ENCODE measurements around the gene HMHB1. TPM values are rescaled to one million over a fixed set of nuclear protein-coding genes. Genes with fewer than 3 reads are reported as not detected.

The HMHB1 gene
- not detected in 2 replicates for total RNA-seq (2014; rRNA removed; shearing (Covaris generic))
- polyA plus RNA-seq (2015; cell fraction: cytosol; rRNA removed), result not detected in 2 replicates
- polyA plus RNA-seq (2015; cell fraction: nucleus; rRNA removed), result not detected in 2 replicates

DNA sequence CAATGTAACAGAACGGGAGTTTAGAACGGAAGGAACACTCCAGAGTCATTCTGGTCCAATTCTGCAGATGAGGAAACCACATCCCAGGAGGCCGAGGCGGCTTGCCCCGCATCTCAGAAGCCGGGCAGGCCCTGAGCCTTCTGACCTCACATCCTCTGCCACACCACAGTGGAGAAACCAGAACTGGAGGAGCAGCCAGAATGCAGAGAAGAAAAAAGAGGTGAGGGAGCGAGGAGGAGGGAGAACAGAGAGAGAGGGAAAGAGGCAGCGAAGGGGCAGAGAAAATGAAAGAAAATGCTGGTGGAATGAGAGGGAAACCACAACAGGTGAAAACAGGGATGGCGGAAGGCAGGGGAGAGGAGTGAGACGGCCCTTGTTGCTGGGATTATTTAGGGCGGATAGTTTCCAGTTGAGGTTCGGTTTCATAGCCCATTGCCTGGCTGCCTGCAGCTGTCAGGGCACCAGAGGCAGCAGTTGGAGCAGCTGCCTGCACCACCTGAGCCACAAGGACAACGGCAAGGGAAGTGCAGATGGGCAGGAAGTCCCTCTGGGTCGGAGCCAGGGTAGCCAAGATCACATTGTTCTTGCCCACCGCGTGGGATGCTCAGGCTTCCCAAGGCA is at the start of gene HMHB1:
Gene HMHB1 (plus strand): TSS at position 77 of the 621 bp plus-strand sequence.
- DNase-seq (ENCODE audit: low read depth), result no peak

DNA sequence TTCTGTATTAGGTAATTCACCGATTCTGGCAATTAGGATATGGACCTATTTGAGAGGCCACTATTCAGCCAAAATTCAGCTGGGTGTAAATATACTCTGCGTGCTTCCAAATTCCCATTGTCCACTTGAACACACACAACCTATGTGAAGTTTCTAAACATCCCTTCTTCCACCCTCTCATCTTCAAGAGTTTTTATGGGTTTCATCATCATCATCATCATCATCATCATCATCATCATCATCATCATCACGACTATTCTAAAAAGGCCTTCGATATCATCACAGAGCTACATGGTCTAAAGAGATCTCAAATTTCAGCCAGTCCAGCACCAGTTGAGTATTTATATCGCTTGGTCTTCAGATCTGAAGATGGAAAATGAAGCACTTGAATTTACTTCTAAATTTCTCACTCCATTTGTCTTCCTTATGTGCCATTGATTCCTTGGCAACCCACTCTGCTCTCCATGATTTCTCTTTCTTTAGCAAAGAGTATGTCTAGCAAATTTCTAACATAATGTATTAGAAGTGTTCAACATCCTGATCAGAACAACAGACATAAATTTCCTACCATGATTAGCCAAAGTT is 49.2 kb upstream of the HMHB1 start:
- no peak for DNase-seq (ENCODE audit: low read depth)

DNA sequence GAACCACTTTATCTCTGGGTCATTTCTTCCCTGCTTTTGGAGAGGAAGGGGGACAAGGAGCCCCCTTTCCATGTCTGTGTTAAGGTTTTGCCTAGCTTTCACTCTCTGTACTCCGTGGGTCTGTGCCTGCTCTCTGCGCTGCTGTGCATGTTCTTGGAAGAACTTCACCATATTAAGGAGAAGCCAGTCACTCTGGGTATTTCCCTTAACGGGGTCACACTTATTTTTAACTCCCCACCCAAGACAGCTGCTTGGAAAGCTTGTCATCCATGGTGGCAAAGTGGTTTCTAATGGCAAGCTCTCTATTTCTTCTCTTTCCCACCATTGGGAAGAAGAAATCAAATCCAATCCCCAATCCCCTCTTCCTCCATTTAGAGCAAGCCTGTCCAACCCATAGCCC is 44.8 kb upstream of the HMHB1 start:
- no peak for DNase-seq (ENCODE audit: low read depth)

DNA sequence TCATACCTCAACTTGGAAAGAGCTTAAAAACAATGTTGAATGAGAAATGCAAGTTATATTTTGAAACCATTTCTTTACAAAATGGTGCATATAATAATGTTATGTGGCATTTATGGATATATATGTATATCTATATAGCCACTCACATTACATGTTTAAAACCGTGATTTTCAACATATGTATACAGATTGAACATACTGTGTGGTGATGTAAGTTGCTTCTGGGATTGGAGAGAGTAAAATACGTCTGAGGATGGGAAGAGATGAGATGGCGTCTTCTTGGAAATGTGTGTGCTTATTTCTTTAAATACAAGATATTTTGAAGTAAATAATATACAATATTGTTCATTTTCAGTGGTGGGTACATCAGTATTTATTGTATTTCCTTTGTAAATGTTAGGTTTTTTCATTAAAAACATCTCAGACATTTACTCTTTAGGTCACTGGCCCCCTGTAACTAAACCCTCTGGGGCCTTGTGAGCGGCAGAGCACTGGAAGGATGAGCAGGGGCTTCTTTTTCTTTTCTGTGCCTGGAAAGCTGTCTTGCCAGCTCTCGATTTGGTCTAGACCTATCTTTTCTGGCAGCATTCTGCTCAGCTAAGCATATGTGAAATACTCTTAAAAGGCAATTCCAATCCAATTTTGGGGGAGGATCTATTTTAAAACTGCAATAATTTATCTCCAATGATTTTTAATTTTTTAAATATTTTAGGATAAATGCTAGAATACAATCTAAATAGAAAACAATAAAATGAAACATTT is 42.8 kb upstream of the HMHB1 start:
- DNase-seq (ENCODE audit: low read depth), result no peak

DNA sequence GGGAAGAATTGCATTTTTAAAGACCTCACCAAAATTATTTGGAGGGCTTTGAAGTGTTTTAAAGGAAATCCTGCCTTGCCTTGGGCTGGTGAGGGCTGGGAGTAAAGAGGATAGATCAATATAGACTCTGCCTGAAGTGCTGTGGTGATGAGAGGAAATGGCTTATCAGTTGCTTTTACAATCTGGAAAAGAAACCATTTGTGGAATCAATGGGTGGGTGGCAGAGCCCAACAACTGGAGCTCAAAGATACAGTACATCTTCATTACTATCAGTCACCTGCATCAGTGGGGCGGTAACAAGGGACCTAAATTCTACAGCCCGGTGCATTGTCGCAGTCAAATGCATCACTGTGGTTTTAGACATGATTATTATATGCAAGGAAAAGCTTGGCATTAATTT is 41.5 kb upstream of the HMHB1 start:
- no peak for DNase-seq (ENCODE audit: low read depth)

DNA sequence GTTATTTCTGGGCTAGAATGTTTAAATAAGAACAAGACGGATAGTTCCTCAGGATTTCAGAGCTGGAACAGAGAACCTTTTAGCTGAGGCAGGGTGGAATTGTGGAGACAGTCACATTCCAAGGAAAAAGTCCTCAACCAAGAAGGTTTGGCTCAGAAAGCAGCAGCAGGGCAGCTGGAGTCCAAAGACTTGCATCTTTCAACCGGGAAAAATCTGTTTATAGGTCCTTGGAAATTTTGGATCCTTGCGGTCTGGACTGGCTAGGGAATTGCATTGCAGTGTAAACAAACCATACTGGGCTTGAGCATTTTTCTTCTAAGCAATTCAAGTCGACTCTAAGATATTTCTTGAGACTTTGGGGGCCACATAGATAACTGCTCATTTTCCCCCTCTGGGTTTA is 40.8 kb upstream of the HMHB1 start:
- no peak for DNase-seq (ENCODE audit: low read depth)

DNA sequence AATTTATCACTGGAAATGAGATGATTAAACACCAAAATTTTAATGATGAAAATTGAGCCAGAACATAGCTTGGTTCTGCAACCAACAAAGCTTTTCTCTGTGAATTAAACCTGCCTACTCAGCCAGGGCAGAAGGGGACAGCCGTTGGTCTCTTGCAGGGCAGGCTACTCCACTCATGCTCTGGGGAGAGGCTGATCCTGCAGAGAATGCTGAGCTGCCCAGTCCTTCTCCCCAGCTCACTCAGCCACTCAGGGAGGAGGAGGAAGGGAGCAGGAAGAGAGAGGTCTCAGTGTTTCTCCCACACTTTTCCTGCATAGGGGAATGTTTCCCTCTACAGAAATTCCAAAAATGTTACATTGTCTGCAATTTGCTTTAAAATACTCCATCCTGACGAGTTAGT is 40.4 kb upstream of the HMHB1 start:
- DNase-seq (ENCODE audit: low read depth), result no peak

DNA sequence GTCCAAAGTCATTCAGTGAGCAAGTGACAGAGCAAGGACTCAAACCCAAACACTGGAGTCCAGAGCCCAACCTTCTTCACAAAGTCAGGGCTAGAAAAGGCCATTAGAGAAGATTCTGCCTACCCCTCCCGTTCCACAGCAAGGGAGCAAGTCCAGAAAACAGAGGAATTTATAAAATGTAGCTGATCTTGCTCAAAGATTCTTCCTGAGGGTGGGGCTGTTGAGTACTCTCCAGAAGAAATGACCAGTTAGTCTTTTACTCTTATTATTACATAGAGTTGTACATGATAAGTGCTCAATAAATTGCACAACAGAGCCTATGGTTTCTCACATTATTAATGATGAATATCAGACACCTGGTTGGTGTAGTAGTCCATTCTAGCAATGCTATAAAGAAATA is 39.3 kb upstream of the HMHB1 start:
- DNase-seq (ENCODE audit: low read depth), result no peak

DNA sequence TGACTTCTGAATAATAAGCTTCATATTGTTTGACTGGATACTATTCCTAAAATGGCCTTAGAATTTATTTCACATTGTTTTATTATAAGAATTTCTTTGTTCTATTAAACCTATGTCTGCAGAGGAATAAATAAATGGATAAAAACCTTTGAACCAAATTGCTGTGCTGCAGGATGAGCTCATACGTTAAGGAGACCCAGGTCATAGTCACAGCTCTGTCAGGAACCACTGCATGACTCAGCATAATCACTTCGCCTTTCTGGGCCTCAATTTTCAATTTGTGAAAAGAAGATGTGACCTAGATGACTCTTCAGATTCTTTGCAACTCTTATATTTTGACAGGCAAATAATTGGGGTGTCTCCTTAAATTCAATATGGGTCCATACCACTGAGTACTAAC is 36.7 kb upstream of the HMHB1 start:
- peak; percentile 47 for DNase-seq (ENCODE audit: low read depth)

DNA sequence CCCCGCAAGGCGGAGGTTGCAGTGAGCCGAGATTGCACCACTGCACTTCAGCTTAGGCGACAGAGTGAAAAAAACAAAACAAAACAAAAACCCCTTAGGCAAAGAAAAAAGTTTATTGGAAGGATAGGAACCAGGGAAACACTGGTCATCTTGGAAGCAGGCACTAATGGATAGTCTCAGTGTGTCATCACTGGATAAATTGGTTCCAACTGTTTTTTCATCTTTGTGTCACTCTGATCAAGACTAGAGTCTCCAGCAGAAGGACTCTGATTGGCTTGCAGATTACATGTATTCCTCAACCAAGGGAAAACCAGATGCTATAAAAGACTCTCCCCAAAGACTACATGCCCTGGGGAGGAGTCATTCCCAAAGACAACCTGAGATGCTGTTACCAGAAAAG is 35.0 kb upstream of the HMHB1 start:
- DNase-seq (ENCODE audit: low read depth), result no peak

DNA sequence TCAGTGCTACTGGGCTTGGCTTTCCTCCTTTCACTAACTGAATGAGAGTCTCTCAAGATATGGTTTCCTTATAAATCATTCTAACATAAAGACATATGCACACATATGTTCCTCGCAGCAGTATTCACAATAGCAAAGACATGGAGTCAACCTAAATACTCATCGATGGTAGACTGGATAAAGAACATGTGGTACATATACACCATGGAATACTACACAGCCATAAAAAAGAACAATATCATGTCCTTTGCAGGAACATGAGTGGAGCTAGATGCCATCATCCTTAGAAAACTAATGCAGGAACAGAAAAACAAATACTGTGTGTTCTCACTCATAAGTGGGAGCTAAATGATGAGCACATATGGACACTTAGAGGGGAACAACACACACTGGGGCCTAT is 32.5 kb upstream of the HMHB1 start:
- DNase-seq (ENCODE audit: low read depth), result no peak

DNA sequence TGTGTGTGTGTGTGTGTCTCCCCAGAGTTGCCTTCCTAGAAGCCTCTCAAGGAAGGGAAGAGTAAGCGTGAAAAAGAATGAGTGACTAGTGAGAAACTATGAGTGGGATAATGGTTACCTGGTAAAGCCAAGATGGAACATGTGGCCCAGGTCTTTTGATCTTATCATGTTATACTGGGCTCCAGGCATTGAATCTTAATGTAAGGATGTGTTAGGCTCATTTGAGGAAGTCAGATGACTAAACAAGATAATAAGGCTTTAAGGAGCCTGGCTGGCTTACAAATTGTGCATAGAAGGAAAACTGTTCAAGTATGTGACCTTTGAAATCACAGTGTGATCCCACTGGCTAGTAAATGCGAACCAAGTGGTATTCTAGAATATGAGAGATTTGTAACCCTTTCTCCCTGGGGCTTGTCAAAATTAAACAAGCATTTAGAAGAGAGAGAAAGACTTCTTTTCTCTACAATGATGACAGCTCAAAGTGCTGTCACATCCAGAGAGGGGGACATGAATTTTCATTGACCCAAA is 29.9 kb upstream of the HMHB1 start:
- no peak for DNase-seq (ENCODE audit: low read depth)

DNA sequence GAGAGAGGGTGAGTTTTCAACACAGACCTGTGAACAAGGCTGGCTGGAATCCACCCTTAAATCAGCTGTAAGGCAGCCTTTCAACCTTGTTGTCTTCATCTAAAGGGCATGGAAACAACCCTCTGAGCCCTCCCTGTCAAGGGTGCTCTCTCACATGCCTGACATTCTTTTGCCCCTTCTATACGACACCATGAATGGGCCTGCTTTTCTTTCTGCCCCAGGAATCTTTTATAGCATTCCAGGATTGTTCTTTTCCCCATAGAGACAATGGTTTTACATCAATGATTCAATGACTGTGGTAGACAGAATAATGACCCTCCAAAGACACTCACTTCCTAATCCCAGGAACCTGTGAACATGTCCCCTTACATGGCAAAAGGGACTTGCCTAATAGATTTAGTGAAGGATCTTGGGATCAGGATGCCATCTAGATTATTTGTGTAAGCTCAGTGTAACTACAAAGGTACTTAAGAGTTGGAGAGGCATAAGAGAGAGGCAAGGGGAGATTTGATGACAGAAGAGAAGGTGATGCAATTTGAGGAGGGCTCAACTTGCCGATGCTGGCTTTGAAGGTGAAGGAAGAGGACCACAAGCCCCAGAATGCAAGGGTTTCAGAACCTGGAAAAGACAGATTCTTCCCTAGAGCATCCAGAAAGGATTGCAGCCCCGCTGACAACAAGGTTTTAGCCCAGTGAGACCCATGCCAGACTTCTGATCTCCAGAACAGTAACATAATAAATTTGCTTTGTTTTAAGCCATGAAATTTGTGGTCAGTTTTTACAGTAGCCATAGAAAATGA is 29.2 kb upstream of the HMHB1 start:
- no peak for DNase-seq (ENCODE audit: low read depth)

DNA sequence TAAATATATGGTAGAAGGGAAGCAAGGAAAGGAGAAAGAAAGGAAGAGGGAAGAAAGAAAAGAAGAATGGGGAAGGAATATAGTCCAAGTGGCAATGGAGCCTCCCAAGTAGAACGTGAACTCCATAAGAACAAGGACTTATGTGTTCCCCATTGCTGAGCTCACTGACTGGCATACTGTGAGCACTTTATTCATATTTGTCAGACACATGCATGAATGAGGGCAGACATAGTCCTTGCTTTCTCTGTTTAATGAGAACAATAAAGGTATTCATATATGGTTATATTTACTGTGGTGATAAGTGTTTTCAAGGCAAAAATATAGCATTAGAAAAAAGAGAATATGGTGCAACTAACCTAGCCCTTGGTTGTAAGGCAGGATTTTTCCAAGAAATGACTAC is 23.6 kb upstream of the HMHB1 start:
- no peak for DNase-seq (ENCODE audit: low read depth)

DNA sequence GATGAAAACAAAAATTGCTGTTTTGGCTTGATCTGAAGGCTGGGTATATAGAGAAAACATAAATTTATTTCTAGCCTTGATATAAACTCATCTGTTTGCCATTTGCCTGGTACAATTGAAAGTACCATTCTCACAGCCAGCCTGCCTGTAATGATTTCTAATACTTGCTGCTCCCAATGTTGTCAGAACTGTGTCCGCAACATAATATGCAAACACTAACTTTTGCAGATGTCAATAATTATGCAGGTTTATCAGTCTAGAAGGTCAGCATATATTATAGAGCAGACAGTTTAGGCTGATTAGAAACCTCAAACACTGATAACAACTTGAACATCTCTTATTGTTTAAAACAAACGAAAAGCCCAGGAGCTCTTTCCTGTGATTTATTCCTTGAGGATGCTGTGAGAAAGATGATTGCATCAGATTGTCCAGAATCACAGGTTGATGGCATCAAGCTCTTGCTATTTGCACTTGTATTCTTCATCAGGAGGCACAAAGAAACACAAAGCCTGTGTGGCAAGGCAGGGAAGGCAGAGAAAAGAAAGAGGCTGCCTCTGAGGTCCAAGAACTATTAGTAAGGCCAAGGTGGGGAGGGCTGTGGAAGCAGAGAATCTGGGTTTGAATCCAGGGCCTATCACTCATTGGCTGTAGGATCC is 21.4 kb upstream of the HMHB1 start:
- DNase-seq (ENCODE audit: low read depth), result no peak

DNA sequence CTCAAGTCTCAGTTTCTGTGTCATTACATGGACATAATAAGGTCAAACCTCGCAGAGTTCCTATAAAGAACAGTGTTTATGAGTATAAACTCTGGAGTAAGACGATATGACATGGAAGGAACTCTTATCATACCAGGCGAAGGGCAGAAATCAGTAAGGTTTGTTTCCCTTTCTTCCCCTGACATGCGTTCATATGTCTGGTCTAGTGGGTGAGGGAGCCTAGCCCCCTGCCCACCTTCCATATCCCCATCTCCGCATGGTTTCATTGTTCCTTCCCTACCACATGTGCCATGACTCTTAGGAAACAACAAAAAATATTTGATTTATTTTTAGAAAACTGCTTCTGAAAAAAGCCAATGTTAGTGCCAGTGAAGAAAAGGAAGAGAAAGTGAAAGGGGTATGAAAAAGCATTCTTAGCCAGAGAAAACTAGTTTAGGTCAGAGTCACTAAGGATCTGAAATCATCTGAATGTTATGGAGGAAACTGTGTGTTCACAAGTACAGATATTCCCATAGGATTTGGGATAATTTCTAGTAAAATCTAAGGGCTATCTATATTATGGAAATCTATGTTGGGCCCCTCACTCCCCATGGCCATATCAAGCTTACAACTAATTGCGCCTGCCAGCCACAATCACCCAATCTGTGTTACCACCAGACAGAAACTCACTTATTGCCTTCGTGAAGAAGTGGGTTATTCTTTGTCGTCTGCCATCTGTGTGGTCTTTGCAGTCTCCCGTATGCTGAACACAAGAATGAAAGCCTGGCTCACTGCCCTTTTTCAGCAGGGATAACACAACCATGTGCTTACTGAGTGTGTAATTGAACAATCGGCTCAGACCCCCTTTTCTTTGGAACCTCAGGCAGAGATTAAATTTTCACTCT is 19.9 kb upstream of the HMHB1 start:
- no peak for DNase-seq (ENCODE audit: low read depth)

DNA sequence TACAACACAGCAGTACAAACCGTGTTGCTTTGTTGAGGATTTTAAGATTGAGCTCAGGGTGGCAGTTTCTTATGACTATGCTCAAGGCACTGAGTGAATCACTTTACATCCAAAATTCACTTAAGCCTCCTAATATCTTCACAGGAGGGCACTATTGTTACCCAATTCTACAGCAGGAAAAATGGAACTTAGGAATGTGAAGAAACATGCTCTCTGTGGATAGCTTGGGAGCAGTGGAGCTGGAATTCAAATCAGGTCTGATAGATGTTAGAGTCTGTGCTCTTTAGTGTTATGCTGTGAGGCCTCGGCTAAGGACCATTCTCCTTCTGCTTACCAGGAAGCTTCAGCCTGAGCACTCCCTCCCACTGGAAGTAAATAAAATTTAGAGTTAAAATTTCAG is 18.7 kb upstream of the HMHB1 start:
- no peak for DNase-seq (ENCODE audit: low read depth)

DNA sequence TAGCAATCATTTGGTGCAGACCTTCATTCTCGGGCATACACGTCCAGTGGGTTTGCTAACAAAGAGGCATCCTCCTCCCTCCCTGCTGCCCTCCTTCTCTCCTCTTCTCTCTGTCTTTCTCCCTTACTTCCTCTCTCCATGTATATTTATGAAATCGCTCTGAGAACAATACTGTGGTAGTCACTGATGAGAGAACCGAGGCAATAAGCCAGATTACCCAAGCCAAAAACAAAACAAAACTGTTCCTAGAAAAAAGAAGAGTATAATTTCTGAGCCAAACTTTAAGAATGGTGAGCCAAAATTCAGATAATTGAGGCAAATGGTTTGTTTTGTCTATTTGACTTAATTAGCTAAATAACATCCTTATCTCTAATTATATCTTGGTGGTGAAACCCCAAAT is 15.8 kb upstream of the HMHB1 start:
- DNase-seq (ENCODE audit: low read depth), result no peak

DNA sequence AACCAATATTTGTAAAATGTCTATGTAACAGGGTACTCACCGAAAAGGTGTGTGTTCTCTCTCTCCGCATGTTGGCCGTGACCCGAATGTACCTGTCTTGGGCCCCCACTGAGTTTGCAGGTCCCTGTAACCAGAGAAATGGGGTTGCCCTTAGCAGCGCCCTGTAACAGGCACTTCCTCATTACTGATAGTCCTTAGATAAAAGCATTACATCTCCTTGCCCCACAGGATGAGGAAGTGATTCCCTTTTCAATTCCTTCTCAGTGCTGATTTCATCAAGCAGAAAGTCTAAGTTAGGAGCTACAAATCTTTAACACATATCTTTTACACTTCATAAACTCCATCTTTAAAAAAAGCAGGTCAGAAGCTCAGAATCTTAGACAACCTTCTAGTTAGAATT is 15.2 kb upstream of the HMHB1 start:
- DNase-seq (ENCODE audit: low read depth), result no peak

DNA sequence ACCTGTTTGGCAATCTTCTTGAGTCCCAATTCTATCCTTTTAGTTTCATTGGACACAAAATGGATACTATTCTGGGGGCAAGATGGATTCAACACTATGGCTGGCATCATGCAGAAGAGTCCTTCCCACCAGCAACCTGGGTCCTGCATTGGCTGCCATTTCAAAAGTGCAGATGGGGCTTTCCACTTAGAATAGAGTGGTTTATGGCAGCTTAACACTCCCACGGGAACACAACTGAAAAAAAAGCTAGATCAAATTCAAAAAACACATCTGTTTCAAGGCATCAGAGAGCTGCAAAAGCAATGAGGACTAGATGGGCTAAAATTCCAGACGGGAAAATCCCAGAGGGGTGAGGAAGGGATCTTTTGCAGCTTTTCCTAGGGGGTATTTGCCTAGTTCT is 11.2 kb upstream of the HMHB1 start:
- no peak for DNase-seq (ENCODE audit: low read depth)
